Gastrocnemius medialis (tissue), 4 donors: ENCODE measurements around the gene PTPN6. TPM values are rescaled to one million over a fixed set of nuclear protein-coding genes. Genes with fewer than 3 reads are reported as not detected.

Experiments
- ATAC-seq, 2 donors: fragments of 150-250 bp; one replicate each; pipeline ENCODE4 v1.9.1; 2016
- DNase-seq, 2 donors: peaks; one replicate each; pipeline ENCODE4 v3.0.0-alpha.2; 2019
- H3K27ac ChIP-seq, 4 donors: fragments of 200-600 bp; sonication (generic); 1 replicate in 1 of 4; 2 replicates in 3 of 4; pipeline ENCODE4 v1.5.1; 2016 to 2018; ENCODE audit warnings: mild to moderate bottlenecking in 2 of 4, moderate library complexity in 1 of 4
- H3K27me3 ChIP-seq, 3 donors: fragments of 200-600 bp; sonication (generic) in 2 of 3; 1 replicate in 1 of 3; 2 replicates in 2 of 3; pipeline versions ENCODE4 v1.5.1 to v1.6.0; 2016 to 2019; ENCODE audit warnings: mild to moderate bottlenecking in 1 of 3, moderate library complexity in 1 of 3
- H3K36me3 ChIP-seq, 2 donors: fragments of 200-600 bp; sonication (generic) in 1 of 2; one replicate each; pipeline ENCODE4 v1.5.1; 2017 to 2018
- H3K4me1 ChIP-seq, 2 donors: fragments of 200-600 bp; sonication (generic) in 1 of 2; one replicate each; pipeline ENCODE4 v1.5.1; 2016 to 2017; ENCODE audit warnings: mild to moderate bottlenecking in 2 of 2
- H3K4me3 ChIP-seq, 4 donors: fragments of 200-600 bp; sonication (generic) in 3 of 4; 1 replicate in 1 of 4; 2 replicates in 3 of 4; pipeline ENCODE4 v1.5.1; 2016 to 2019; ENCODE audit warnings: mild to moderate bottlenecking in 2 of 4
- H3K9me3 ChIP-seq, 3 donors: fragments of 200-600 bp; sonication (generic) in 2 of 3; 1 replicate in 1 of 3; 2 replicates in 2 of 3; pipeline ENCODE4 v1.5.1; 2016 to 2019
- CTCF ChIP-seq, 5 experiments: fragments of 450-650 bp in 3 of 5; fragments of 200-600 bp in 2 of 5; sonication (generic) in 2 of 5; IDR thresholded peaks in 4 of 5; conservative IDR thresholded peaks in 1 of 5; 1 replicate in 4 of 5; 2 replicates in 1 of 5; pipeline ENCODE4 v1.5.1; 2016 to 2019; ENCODE audit warnings: antibody characterized with exemption in 5 of 5, mild to moderate bottlenecking in 3 of 5, moderate library complexity in 3 of 5
- POLR2A ChIP-seq, 2 donors: fragments of 450-650 bp; IDR thresholded peaks; one replicate each; pipeline ENCODE4 v1.6.1; 2017; ENCODE audit warnings: antibody characterized with exemption in 2 of 2, mild to moderate bottlenecking in 2 of 2, moderate library complexity in 2 of 2
- in situ Hi-C, 4 donors: fragments of 200-750 bp; cut with MboI; loops; one replicate each; pipeline versions ENCODE4 v1.15.0 to v1.8.0; 2017; ENCODE audit warnings: low sequenced_read_pairs in 4 of 4
- intact Hi-C: fragments of 100-400 bp; cut with DNase I; formaldehyde crosslinking; loops from one replicate; pipeline ENCODE4 v1.15.1; 2023; ENCODE audit warnings: low total_unique reads
- total RNA-seq, 4 donors: library from RNA; depleted of rRNA; stranded (reverse); fragments of >200 nt; gene quantifications; one replicate each; pipeline versions ENCODE4 v1.1.0 to v1.2.3, GENCODE V29; 2016

PTPN6 gene
- total RNA-seq, 4 donors from 2014 or later: 0.87 to 7.6 (median 5.0) TPM

- H3K4me1 ChIP-seq: no peaks in the 10 kb centered on the region
- H3K4me3 ChIP-seq: peak overlapping the region in 1 of 4 donors; percentile 42
- H3K36me3 ChIP-seq: no peaks in the 10 kb centered on the region
- no peaks in the 10 kb centered on the region for H3K27me3 ChIP-seq
- TF ChIP-seq CTCF (IDR thresholded peaks at IDR 0.05 in 4 of 5, conservative IDR thresholded peaks at IDR 0.05 in 1 of 5) (no peak), POLR2A (IDR thresholded peaks at IDR 0.05) (peak; percentile 13 to 24)
- peak overlapping the region in 3 of 4 donors; percentile 35 to 43 (median 41) for H3K27ac ChIP-seq
- peak; percentile 21 to 55 for ATAC-seq
- intact Hi-C loops: no loop called here
- H3K9me3 ChIP-seq: no peaks in the 10 kb centered on the region
- in situ Hi-C loops: no loop called here
- DNase-seq: peak in 1 of 2 donors; percentile 18
Observed at GRCh38 chr12:6953442-6954315, 2.5 kb downstream of the PTPN6 start.

GRCh38 chr12:6954316-6955107, 3.4 kb downstream of the PTPN6 start:
- peak overlapping the region in 1 of 4 donors; percentile 43 for H3K27ac ChIP-seq
- no peak overlapping the region for H3K4me3 ChIP-seq
- H3K36me3 ChIP-seq: no peaks in the 10 kb centered on the region
- intact Hi-C loops: no loop called here
- TF ChIP-seq POLR2A (IDR thresholded peaks at IDR 0.05): no peak
- no peak for TF ChIP-seq CTCF (IDR thresholded peaks at IDR 0.05 in 4 of 5, conservative IDR thresholded peaks at IDR 0.05 in 1 of 5)
- no peaks in the 10 kb centered on the region for H3K9me3 ChIP-seq
- no peaks in the 10 kb centered on the region for H3K4me1 ChIP-seq
- in situ Hi-C loops: no loop called here
- ATAC-seq: no peak
- H3K27me3 ChIP-seq: no peaks in the 10 kb centered on the region
- DNase-seq: no peak

DNA sequence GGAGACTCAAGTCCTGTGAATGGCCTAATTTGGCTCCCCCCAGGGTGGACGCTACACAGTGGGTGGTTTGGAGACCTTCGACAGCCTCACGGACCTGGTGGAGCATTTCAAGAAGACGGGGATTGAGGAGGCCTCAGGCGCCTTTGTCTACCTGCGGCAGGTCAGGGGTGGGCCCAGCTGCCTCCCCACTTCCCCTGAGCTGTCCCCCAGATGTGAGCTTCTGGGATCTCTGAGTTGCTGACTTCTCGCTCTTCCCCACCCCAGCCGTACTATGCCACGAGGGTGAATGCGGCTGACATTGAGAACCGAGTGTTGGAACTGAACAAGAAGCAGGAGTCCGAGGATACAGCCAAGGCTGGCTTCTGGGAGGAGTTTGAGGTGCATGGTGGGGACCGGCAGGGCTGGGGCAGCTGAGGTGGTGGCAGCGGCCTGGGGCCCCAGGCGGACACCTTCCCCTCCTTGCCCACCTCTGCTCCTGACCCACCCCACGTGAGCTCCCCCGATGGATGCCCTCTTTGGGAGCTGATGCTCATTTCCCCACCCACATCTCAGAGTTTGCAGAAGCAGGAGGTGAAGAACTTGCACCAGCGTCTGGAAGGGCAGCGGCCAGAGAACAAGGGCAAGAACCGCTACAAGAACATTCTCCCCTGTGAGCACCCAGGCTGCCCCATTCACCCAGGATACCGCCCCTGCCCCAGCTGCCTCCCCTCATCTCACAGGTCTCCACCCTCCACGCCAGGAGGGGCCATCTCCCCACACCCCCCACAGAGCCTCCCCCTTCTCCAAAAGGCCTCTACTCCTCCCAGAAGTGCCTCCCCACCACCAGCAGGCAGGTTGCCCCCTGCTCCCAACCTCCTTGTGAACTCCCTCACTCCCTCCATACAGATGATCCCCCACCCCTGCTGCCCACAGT, 4.2 kb downstream of the PTPN6 start:
- peaks cover 0 to 3% of the 10 kb centered on the region in 2 donors for H3K4me1 ChIP-seq
- H3K4me3 ChIP-seq: no peak overlapping the region
- H3K27ac ChIP-seq: no peak overlapping the region
- H3K9me3 ChIP-seq: no peaks in the 10 kb centered on the region
- intact Hi-C loops (no loop called here), in situ Hi-C loops (no loop called here)
- H3K36me3 ChIP-seq: no peaks in the 10 kb centered on the region
- DNase-seq (no peak), ATAC-seq (no peak)
- TF ChIP-seq POLR2A (IDR thresholded peaks at IDR 0.05) (no peak), CTCF (IDR thresholded peaks at IDR 0.05 in 4 of 5, conservative IDR thresholded peaks at IDR 0.05 in 1 of 5) (no peak)
- no peaks in the 10 kb centered on the region for H3K27me3 ChIP-seq

DNA sequence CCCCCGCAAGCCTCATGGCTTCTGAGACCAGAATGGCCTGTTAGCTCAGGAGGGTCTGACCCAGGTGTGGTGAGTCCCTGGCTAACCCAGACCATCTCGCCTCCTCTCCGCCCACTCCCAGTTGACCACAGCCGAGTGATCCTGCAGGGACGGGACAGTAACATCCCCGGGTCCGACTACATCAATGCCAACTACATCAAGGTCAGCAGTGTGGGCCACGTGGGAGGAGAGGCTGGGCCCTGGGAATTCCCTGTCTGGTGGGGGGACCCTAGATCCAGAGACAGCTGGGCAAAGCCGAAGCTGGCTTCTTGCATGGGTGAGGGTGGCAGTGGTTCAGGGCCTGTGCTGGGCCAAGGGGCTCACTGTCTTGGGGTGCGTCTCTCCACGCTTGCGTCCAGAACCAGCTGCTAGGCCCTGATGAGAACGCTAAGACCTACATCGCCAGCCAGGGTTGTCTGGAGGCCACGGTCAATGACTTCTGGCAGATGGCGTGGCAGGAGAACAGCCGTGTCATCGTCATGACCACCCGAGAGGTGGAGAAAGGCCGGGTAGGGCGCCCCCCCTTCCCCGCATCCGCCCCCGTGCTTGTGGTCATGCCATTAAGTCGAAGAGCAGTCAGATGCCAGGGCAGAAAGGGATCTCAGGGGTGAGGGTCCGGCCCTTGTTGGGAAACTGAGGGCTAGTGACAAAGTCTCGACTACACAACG, 5.0 kb downstream of the PTPN6 start:
- in situ Hi-C loops: no loop called here
- Histone ChIP-seq H3K27me3 (no peaks in the 10 kb centered on the region), H3K36me3 (no peaks in the 10 kb centered on the region), H3K27ac (no peak overlapping the region), H3K4me3 (no peak overlapping the region), H3K9me3 (no peaks in the 10 kb centered on the region), H3K4me1 (peaks cover 4 to 11% of the 10 kb centered on the region in 2 donors)
- ATAC-seq (no peak), DNase-seq (peak in 1 of 2 donors; percentile 16)
- TF ChIP-seq POLR2A (IDR thresholded peaks at IDR 0.05) (no peak), CTCF (IDR thresholded peaks at IDR 0.05 in 4 of 5, conservative IDR thresholded peaks at IDR 0.05 in 1 of 5) (no peak)
- intact Hi-C loops: no loop called here
